HG03460 (cell line): ENCODE results near the gene CAPN9.
"Not testable (repeated sequence)": the region's sequence is repeated elsewhere in the genome, so short reads cannot be mapped to it uniquely, and the experiment has no call there.

ENCODE experiments used
- ATAC-seq: cut with Tn5 transposase; IDR thresholded peaks from one replicate; pipeline ENCODE4 v1.9.1; 2021; ENCODE audit not compliant: unreplicated experiment

CAPN9 gene

GRCh38 chr1:230710543-230710904, 36.7 kb upstream of the CAPN9 start:
- ATAC-seq = no peak

DNA sequence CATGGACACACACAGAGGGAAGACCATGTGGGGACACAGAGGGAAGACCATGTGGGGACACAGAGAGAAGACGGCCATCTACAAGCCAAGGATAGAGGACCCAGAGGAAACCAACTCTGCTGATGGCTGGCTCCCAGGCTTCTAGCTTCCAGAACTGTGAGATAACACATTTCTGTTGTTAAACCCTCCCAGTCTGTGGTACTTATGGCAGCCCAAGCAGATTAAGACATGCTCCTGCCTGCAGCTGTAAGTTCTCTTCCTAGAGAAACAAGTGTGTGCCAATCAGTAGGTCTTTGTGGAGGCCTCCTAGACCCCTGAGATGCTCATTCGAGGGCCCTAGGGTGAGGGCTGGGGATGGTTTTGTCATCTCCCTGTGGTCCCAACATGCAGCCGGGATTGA, 35.9 kb upstream of the CAPN9 start:
- no peak for ATAC-seq

DNA sequence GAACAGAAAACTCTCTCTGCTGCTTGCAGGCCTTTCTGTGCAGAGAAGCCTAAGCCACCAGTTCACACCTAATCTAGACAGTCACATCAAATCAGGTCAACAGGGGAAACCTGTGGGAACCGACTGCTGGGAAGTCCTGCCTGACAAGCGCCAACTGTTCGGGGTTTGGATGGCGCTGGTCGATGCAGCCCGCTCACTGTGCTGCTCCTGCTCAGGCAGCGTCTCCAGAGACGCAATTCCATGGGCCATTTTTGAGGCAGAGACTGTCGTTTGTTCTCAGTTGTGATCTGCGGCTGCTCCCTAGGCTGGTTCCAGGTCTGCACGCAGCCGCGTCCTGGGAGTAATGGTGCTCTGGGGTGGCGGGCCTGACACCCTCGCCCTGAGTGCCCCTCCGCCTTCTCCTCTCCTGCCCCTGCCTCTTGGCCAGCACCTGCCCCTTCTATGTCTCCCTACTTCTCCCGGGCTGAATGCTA, 34.7 kb upstream of the CAPN9 start:
- ATAC-seq = no peak

GRCh38 chr1:230713138-230713537, 34.0 kb upstream of the CAPN9 start:
- no peak for ATAC-seq

- ATAC-seq = no peak
These were observed 33.7 kb upstream of the CAPN9 start for GRCh38 chr1:230713547-230713914.

DNA sequence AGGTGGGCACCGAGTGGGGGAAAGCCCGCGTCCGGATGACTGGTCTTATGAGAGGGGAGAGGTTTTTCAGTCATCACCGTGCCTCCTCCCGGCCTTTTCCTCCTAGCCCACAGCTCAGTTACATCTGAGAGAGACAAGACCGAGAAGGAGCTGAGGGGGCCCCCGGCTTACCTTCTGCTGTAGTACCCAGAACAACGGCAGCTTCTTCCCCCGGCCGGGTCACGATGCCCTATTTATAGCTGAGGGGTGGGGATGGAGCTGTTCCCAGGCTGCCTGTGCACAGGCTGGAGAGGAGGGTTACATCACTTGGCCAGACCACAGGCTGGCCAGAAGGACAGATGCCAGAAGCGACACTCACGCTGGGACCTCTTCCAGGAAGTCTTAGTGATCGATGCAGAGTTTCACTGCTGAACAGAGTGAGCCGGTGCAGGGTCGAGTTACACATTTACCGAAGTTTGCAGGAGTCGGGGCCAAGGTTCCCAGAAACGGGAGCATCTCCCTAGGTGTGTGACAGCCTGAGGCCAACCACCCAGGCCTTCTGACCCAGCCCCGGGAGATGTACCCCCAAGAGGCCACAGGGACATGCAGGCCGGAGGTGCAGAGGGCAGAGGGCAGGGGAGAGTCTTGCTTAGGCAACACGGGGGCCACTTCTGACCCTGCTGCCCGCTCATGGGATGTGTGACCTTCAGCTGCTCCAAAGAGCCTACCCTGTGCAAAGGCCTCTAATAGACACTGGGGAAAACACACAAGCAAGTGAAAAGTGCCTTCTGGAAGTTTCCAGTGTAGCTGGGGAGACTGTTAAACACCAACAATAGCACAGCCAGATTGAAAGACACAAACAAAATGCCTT, 33.0 kb upstream of the CAPN9 start, which contains the start of gene AGT:
AGT (minus strand) TSS at position 208 of the 850 bp plus-strand sequence. CDS start 3,299 bp downstream, outside the sequence.
- no peak for ATAC-seq

DNA sequence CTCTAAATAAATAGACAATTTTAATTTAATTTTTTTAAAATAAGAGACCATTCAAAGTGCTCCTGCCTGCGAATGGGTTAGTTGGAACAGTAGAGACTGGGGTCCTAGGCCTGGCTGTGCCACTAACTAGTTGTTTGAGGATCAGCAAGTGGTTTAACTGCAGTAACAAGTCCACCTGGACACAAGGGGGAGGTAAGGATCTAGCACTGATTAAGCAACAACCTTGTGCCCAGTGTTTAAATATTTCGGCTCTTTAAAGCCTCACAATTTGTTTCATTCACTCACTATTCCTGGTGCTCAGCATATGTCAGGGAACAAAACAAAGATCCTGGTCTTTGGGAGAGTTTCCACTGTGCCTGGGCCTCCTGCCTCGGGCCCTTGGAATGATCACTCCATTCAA, 31.7 kb upstream of the CAPN9 start:
- no peak for ATAC-seq

DNA sequence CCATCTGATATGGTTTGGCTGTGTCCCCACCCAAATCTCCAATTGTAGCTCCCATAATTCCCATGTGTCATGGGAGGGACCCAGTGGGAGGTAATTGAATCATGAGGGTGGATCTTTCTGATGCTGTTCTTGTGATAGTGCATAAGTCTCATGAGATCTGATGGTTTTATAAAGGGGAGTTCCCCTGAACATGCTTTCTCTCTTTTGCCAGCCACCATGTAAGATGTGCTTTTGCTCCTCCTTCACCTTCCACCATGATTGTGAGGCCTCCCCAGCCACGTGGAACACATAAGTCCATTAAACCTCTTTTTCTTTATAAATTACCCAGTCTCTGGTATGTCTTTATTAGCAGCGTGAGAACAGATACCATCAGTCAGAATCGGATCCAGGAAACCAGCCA, 30.7 kb upstream of the CAPN9 start:
- ATAC-seq = not testable (repeated sequence)

GRCh38 chr1:230717251-230717650, 29.9 kb upstream of the CAPN9 start:
- ATAC-seq = no peak

DNA sequence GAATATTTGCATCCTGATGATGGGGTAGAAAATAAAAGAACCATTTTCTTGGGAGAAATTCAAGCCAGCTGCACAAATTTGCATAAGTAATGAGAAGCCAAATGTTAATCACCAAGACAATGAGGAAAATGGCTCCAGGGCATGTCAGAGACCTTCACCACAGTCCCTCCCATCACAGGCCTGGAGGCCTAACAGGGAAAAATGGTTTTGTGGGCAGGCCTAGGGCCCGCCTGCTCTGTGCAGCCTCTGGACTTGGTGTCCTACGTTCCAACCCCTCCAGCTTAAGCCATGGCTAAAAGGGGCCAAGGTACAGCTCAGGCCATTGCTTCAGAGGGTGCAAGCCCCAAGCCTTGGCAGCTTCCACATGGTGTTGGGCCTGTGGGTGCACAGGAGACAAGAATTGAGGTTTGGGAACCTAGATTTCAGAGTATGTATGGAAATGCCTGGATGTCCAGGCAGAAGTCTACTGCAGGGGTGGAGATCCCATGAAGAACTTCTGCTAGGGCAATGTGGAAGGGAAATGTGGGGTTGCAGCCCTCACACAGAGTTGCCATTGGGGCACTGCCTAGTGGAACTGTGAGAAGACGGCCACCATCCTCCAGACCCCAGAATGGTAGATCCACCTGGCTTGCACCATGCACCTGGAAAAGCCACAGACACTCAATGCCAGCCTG, 25.2 kb upstream of the CAPN9 start:
- not testable (repeated sequence) for ATAC-seq

DNA sequence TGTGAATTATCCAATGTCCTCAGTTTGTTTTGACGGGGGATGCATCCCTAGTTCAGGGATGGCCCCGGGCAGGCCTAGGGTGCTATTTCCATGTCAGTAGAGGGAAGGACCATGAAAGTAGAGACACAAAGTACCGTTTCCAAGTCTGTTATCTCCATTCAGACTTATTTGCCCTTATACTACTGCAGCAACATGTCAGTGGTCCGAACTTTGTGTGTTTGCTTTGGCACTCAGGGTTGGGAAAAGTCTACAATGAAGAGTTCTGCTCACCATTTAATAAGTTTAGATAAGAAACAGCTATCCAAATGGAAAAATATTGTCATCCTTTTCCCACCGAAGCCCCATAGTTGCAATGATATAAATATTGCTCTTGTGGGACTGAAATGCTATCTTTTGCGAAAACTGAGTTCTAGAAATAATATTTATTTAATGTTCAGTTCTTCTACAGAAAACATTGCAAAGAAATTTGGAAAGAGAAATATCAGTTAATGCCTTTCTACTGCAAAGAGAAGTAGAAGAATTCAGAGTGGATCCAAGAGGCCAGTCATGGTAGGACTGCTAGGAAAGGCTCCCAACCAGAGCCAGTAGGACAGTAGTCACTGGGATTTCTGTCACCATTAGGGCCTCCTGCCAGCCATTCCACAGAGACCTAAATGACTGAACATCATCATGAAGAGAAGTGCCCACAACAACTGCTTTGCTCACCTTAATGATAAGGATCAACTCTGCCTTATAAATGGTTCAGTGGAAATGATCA, 21.8 kb upstream of the CAPN9 start:
- ATAC-seq = no peak

GRCh38 chr1:230728710-230729392, 18.3 kb upstream of the CAPN9 start:
- no peak for ATAC-seq

GRCh38 chr1:230730977-230731376, 16.2 kb upstream of the CAPN9 start:
- ATAC-seq = no peak

GRCh38 chr1:230735447-230735846, 11.7 kb upstream of the CAPN9 start:
- ATAC-seq = no peak

DNA sequence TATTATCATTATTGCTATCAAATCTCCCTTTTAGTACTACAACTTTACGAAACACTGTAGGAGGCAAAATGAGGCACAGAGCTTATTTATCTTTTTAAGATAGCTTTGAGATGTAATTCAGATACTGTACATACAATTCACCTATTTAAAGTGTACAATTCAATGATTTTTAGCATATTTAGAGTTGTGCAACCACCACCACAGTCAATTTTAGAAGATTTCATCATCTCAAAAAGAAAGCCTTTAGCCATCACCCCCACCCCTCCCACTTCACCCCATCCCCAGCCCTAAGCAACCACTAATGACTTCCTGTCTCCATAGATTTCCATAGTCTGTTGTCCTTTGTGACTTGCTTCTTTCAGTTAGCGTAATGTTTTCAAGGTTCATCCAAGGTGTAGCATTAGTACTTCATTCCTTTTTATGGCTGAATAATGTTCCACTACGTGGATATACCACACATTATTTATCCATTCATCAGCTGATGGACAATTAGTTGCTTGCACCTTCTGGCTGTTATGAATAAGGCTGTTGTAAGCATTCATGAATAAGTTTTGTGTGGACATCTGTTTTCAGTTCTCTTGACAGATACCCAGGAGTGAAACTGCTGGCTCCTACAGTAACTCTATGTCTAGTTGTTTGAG, 9.4 kb upstream of the CAPN9 start:
- no peak for ATAC-seq

DNA sequence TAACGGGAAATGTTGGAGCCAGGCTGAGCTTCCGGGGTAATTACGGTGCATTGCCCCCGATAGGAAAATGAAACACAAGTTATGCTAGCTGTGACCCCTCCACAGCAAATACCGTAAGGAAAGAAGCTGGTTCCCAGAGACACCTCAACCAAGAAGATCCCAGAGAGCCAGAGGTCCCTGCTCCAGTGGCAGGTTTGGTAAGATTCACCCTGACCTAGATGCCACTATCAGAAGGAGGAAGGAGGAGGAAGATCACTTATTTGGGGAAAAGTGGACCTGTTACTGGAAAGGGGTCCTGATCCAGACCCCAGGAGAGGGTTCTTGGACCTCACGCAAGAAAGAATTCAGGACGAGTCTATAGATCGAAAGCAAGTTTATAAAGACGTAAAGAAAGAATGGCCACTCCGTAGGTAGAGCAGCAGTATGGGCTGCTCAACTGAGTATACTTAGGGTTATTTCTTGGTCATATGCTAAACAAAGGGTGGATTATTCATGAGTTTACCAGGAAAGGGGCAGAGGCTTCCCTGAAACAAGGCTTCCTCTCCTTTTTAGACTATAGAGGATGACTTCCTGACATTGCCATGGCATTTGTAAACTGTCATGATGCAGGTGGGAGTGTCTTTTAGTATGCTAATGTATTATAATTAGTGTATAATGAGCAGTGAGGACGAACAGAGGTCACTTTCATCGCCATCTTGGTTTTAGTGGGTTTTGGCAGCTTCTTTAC, 7.5 kb upstream of the CAPN9 start:
- ATAC-seq = no peak

DNA sequence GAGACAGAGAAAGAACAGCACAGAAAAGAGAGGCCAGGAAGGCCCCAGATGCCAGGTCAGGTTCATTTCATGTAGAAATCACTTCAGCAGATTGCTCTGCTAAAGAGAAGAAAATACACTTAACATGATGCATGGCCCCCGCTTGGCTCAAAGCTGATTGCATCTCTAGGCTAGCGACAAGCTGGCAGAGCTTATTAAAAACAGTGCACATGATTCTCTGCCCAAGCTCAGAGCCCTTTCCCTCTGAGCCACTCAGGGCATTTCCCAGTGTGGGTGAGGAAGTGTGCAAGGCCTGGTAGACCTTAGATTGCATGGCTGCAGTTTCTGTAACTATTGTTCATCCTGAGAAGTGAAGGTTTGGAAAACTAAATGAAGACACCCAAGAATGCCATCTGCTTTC, 3.3 kb upstream of the CAPN9 start:
- ATAC-seq = no peak

DNA sequence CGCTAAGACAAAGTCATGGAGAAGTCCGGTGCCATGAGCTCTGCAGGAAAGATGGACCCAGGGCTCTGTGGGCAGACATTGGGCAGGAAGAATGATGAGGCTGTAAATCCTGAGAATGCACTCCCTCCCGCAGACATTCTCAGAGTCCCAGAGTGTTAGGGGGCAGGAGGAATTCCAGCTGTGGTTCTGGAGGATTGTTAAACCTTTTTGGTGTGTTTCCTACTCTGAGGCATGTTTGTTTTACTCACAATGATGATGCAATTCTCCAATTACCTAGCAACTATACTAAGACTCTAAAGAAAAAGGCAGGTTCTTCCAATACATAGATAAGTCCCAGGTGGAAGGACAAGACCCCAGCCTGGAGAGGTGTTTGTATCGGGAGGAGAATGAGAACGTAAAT, 2.8 kb upstream of the CAPN9 start:
- no peak for ATAC-seq

DNA sequence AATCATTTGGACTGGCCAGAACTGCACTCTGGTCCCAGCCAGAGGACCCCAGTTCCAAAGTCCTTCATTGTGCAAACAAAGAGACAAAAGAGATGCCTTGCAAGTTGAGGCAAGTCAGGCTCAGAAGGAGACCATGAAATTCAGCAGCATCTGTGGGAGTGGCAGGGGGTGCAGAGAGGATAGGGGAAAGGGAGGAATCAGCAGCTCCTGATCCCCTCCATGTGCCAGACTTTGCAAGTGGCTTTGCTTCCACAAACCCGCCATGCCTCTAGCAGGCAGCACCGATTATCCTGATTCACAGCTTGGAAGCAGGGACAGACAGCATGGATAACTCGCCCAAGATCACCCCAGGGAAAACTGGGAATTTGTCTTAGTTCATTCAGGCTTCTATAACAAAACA, 2.1 kb upstream of the CAPN9 start:
- ATAC-seq = no peak

GRCh38 chr1:230746617-230747016, 571 bp upstream of the CAPN9 start:
- no peak for ATAC-seq
